Mucosa of rectum (tissue), 2 donors: ENCODE measurements around the gene VAV2.
A peak's percentile ranks its signal among the peaks of the same experiment; 100 is the strongest.

Source experiments
- H3K27ac ChIP-seq, 2 donors: one replicate each; pipeline ENCODE4 v1.7.0; 2013; ENCODE audit warnings: inconsistent platforms in 2 of 2, low read depth in 2 of 2, low read length in 2 of 2
- H3K27me3 ChIP-seq, 2 donors: one replicate each; pipeline ENCODE4 v1.7.0; 2013; ENCODE audit warnings: low read length in 2 of 2; ENCODE audit not compliant: control insufficient read depth in 2 of 2, insufficient read depth in 2 of 2
- H3K36me3 ChIP-seq, 2 donors: one replicate each; pipeline ENCODE4 v1.7.0; 2013; ENCODE audit warnings: low read length in 2 of 2; ENCODE audit not compliant: control insufficient read depth in 2 of 2, insufficient read depth in 2 of 2
- H3K4me1 ChIP-seq, 2 donors: one replicate each; pipeline ENCODE4 v1.7.0; 2013; ENCODE audit warnings: low read length in 2 of 2, mild to moderate bottlenecking in 1 of 2; ENCODE audit not compliant: control insufficient read depth in 2 of 2, insufficient read depth in 2 of 2
- H3K4me3 ChIP-seq, 2 donors: one replicate each; pipeline ENCODE4 v1.7.0; 2013; ENCODE audit warnings: low read length in 2 of 2
- H3K9ac ChIP-seq, 2 donors: one replicate each; pipeline ENCODE4 v1.7.0; 2013; ENCODE audit warnings: low read length in 2 of 2, low read depth in 1 of 2, mild to moderate bottlenecking in 1 of 2
- H3K9me3 ChIP-seq, 2 donors: one replicate each; pipeline ENCODE4 v1.7.0; 2013; ENCODE audit warnings: low read length in 2 of 2; ENCODE audit not compliant: control insufficient read depth in 2 of 2
- donor health status: healthy.
- donor health status: Normal muscosa, but diverticular disease.

Gene VAV2

GRCh38 chr9:133742849-133743444 lies 249.2 kb downstream of the VAV2 start:
- no peaks in the 10 kb centered on the region for H3K36me3 ChIP-seq
- H3K4me3 ChIP-seq: no peak overlapping the region
- H3K9me3 ChIP-seq: no peaks in the 10 kb centered on the region
- H3K27ac ChIP-seq: no peak overlapping the region
- no peak overlapping the region for H3K9ac ChIP-seq
- peaks cover 2 to 5% of the 10 kb centered on the region in 2 donors for H3K27me3 ChIP-seq
- H3K4me1 ChIP-seq: peaks cover 0 to 3% of the 10 kb centered on the region in 2 donors

GRCh38 chr9:133742251-133742650 lies 249.9 kb downstream of the VAV2 start:
- Histone ChIP-seq H3K27me3 (peaks cover 2 to 5% of the 10 kb centered on the region in 2 donors), H3K27ac (no peak overlapping the region), H3K36me3 (no peaks in the 10 kb centered on the region), H3K9me3 (no peaks in the 10 kb centered on the region), H3K4me3 (no peak overlapping the region), H3K4me1 (peaks cover 0 to 7% of the 10 kb centered on the region in 2 donors), H3K9ac (no peak overlapping the region)

DNA sequence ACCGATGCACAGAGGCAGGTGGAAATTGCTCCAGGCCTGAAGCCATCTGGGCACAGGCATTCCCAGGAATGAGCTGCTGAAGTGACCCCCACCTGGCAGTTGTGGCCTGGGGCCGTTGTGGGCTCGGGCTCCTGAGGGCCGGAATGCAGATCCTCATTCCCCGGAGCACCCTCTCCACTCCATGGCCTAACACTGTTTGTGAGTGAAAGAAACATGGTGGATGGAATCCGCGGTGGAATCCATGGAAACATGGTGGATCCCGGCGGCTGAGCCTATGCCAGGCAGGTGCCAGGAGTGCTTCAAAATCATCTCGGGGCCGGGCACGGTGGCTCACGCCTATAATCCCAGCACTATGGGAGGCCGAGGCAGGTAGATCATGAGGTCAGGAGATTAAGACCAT lies 250.4 kb downstream of the VAV2 start:
- H3K4me3 ChIP-seq: no peak overlapping the region
- H3K27ac ChIP-seq: no peak overlapping the region
- no peak overlapping the region for H3K9ac ChIP-seq
- no peaks in the 10 kb centered on the region for H3K36me3 ChIP-seq
- H3K4me1 ChIP-seq: peaks cover 0 to 7% of the 10 kb centered on the region in 2 donors
- no peaks in the 10 kb centered on the region for H3K9me3 ChIP-seq
- peaks cover 0 to 5% of the 10 kb centered on the region in 2 donors for H3K27me3 ChIP-seq

DNA sequence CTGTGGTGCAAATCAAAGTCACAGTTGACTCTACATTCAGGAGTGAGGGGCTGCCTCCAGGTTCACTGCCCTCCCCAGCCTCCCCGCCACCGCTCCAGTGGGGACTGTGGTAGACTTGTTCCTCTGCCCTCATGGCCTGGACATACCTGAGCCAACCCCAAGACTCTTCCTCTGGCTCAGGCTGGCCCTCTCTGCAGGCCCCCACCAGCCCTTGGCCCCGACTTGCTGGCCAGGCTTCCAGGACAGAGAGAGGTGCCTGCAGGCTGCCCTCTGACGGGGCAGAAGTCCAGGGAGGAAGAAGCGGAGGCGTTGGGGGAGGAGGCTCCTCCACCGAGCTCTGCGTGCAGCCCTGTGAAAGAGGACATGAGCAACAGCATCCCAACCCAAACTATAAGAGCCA lies 251.2 kb downstream of the VAV2 start:
- Histone ChIP-seq H3K36me3 (no peaks in the 10 kb centered on the region), H3K9ac (no peak overlapping the region), H3K9me3 (no peaks in the 10 kb centered on the region), H3K27ac (no peak overlapping the region), H3K4me1 (peaks cover 0 to 7% of the 10 kb centered on the region in 2 donors), H3K4me3 (no peak overlapping the region), H3K27me3 (peaks cover 0 to 5% of the 10 kb centered on the region in 2 donors)

GRCh38 chr9:133739408-133740280 lies 252.5 kb downstream of the VAV2 start:
- H3K36me3 ChIP-seq: no peaks in the 10 kb centered on the region
- H3K4me1 ChIP-seq: peaks cover 0 to 7% of the 10 kb centered on the region in 2 donors
- no peak overlapping the region for H3K4me3 ChIP-seq
- H3K27ac ChIP-seq: no peak overlapping the region
- H3K27me3 ChIP-seq: peaks cover 0 to 5% of the 10 kb centered on the region in 2 donors
- no peaks in the 10 kb centered on the region for H3K9me3 ChIP-seq
- no peak overlapping the region for H3K9ac ChIP-seq

GRCh38 chr9:133738640-133739225 lies 253.4 kb downstream of the VAV2 start:
- peaks cover 0 to 7% of the 10 kb centered on the region in 2 donors for H3K4me1 ChIP-seq
- no peak overlapping the region for H3K27ac ChIP-seq
- H3K4me3 ChIP-seq: peak overlapping the region in 1 of 2 donors; percentile 54
- no peak overlapping the region for H3K9ac ChIP-seq
- peaks cover 0 to 5% of the 10 kb centered on the region in 2 donors for H3K27me3 ChIP-seq
- no peaks in the 10 kb centered on the region for H3K36me3 ChIP-seq
- H3K9me3 ChIP-seq: no peaks in the 10 kb centered on the region

DNA sequence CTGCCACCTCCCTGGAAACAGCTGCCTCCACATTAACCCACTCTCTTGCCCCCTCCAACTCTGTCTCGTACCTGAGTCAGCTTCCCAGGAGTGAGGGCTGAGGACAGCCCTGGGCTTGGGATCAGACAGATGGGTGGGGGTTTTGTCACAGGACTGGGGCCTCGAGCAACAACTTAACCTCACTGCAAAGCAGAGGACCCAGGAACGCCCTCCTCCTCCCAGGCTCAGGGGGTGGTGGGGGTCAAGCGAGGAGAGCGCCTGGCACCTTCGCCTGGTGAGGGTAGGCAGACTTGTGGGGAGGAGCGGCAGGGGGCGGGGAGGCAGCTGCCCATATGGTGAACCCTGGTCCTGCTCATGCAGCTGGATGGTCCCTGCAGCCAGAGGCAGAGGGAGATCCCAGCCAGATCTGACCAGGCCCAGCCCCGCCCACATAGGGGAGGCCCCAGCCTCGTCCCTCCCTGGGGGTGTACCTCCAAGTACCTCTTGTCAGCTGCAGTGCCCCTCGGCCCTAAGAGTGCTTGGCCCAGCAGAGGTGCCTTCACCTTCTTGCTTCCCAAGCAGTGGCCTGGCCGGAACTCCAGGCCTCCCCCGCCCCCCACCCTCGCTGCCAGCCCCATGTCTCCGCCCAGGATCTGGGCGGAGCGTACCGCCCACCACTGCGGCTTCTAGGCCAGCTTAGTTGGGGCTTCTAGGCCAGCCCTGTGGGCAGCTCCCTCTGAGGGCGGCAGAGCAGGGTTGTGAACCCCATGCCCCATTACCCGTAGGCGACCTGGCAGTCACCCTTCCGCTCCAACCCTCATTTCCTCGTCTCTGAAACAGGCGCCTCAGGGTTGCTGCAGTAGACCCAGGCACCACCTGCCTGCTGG lies 254.1 kb downstream of the VAV2 start, which contains the start of gene SARDH:
TSS of gene SARDH (minus strand) at position 579 of the 866 bp plus-strand sequence. CDS start 4,179 bp downstream, outside the sequence.
- Histone ChIP-seq H3K27me3 (peaks cover 0 to 5% of the 10 kb centered on the region in 2 donors), H3K4me3 (peak within 1 kb of the TSS; percentile 50 to 54), H3K9ac (no peak within 1 kb of the TSS), H3K36me3 (no peaks in the 10 kb centered on the region), H3K27ac (no peak within 1 kb of the TSS), H3K4me1 (peaks cover 0 to 7% of the 10 kb centered on the region in 2 donors), H3K9me3 (no peaks in the 10 kb centered on the region)

DNA sequence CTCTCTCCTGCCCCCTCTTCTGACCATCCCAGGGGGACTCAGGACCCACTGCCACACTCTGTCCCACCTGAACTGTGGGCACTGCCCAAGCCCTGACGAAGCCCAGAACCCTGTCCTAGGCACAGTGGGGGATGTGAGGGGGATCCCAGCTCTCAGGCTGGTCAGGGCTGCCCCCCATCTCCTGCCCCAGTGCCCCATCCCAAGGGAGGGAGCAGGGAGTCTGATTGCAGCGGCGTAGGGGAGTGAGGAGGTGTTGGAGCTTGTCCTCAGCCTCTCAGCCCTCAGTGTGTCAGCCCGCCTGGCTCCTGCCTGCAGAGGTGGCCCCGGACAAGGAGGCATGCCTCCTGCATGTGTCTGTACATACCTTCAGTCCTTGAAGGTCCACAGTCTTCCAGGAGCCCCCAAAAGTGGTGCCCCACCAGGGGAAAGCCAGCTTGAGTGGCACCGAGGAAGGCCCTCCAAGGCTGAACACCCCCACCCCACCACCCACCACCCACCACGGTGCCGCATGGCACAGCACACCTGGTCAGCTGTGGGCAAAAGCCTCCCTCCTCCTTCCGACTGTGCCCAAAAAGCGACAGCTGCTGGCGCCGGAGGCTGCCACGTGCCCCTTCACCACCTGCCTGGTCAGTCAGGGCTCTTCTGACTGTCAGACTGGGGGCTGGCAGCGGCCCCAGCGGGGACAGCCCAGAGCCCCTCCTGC lies 254.9 kb downstream of the VAV2 start:
- no peaks in the 10 kb centered on the region for H3K36me3 ChIP-seq
- peak overlapping the region in 1 of 2 donors; percentile 50 for H3K4me3 ChIP-seq
- no peak overlapping the region for H3K27ac ChIP-seq
- H3K9me3 ChIP-seq: no peaks in the 10 kb centered on the region
- no peak overlapping the region for H3K9ac ChIP-seq
- peaks cover 0 to 7% of the 10 kb centered on the region in 2 donors for H3K4me1 ChIP-seq
- H3K27me3 ChIP-seq: peaks cover 0 to 5% of the 10 kb centered on the region in 2 donors

DNA sequence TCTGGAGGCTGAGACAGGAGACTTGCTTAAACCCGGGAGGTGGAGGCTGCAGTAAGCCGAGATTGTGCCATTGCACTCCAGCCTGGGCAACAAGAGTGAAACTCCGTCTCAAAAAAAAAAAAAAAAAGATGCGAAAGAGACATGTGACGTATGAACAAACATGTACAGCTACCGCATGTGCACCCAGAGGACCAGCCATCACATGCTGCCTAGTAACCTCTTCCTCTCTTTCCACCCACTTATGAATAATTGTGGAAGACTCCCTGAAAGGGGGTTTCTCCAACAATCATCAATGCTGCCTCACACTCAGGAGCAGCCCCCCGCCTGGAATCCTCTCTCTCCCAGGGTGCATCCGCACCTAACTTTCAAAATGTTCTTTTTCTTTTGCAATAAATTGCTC lies 256.2 kb downstream of the VAV2 start:
- no peaks in the 10 kb centered on the region for H3K36me3 ChIP-seq

More for the DNA sequence above, 256.2 kb downstream of the VAV2 start:
- peaks cover 0 to 5% of the 10 kb centered on the region in 2 donors for H3K27me3 ChIP-seq
- H3K4me1 ChIP-seq: peaks cover 0 to 7% of the 10 kb centered on the region in 2 donors
- H3K27ac ChIP-seq: no peak overlapping the region
- H3K9ac ChIP-seq: no peak overlapping the region
- H3K4me3 ChIP-seq: no peak overlapping the region
- no peaks in the 10 kb centered on the region for H3K9me3 ChIP-seq
